Uterus (tissue), 2 donors: ENCODE data around the gene NPL.

Source experiments
- CTCF ChIP-seq, 4 experiments: fragments of 200-600 bp in 2 of 4; fragments of 450-650 bp in 2 of 4; sonication (generic) in 2 of 4; IDR thresholded peaks; one replicate each; pipeline ENCODE4 v1.5.1; 2016 to 2019; ENCODE audit warnings: antibody characterized with exemption in 4 of 4, mild to moderate bottlenecking in 2 of 4, moderate library complexity in 1 of 4
- POLR2A ChIP-seq, 2 donors: fragments of 450-650 bp; IDR thresholded peaks; one replicate each; pipeline ENCODE4 v1.6.1; 2016; ENCODE audit warnings: antibody characterized with exemption in 2 of 2, mild to moderate bottlenecking in 1 of 2, moderate library complexity in 1 of 2

DNA sequence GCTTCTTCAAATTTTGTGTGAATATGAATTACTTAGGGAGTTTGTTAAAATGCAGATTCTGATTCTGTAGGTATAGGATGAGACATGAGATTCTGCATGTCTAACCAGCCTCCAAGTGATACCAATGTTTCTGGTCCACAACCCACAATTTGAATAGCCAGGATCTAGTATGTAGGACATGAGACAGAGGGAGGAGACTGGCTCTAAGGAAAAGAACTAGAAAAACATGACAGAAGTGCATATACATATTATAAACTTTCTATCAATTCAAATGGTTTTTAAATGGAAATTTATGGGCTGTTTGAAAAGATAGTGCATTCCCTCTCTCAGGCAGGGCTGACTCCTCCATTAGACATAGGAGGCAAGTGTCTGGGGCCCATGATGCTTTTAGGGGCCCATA, 33.9 kb upstream of the NPL start:
- TF ChIP-seq CTCF (IDR thresholded peaks at IDR 0.05) = no peak
- no peak for TF ChIP-seq POLR2A (IDR thresholded peaks at IDR 0.05)
